Measurements from ENCODE around the gene ZFPM1. TPM values are rescaled to one million over a fixed set of nuclear protein-coding genes. Genes with fewer than 3 reads are reported as not detected.

ZFPM1 gene
- total RNA-seq, 1 donor from 2014 or later = 6.2 TPM

- peak; percentile 41 for TF ChIP-seq CTCF (IDR thresholded peaks at IDR 0.05; ENCODE audit: insufficient read depth, low read length, poor library complexity, severe bottlenecking)
- peaks cover 19% of the 10 kb centered on the region for H3K27me3 ChIP-seq (ENCODE audit: control insufficient read depth, insufficient read depth, low read length)
- no peaks in the 10 kb centered on the region for H3K36me3 ChIP-seq (ENCODE audit: control insufficient read depth, insufficient read depth, low read length)
- DNase-seq (ENCODE audit: low read depth) = no peak
- H3K4me3 ChIP-seq (ENCODE audit: low read depth, low read length) = no peak overlapping the region
Observed at GRCh38 chr16:88558457-88559442, 105.7 kb downstream of the ZFPM1 start.

GRCh38 chr16:88560714-88561484, 107.8 kb downstream of the ZFPM1 start:
- Histone ChIP-seq H3K36me3 (ENCODE audit: control insufficient read depth, insufficient read depth, low read length) (no peaks in the 10 kb centered on the region), H3K27me3 (ENCODE audit: control insufficient read depth, insufficient read depth, low read length) (peaks cover 9% of the 10 kb centered on the region), H3K4me3 (ENCODE audit: low read depth, low read length) (no peak overlapping the region)
- no peak for DNase-seq (ENCODE audit: low read depth)
- no peak for TF ChIP-seq CTCF (IDR thresholded peaks at IDR 0.05; ENCODE audit: insufficient read depth, low read length, poor library complexity, severe bottlenecking)

- H3K4me3 ChIP-seq (ENCODE audit: low read depth, low read length) = no peak overlapping the region
- TF ChIP-seq CTCF (IDR thresholded peaks at IDR 0.05; ENCODE audit: insufficient read depth, low read length, poor library complexity, severe bottlenecking) = peak; percentile 71
- DNase-seq (ENCODE audit: low read depth) = no peak
- H3K36me3 ChIP-seq (ENCODE audit: control insufficient read depth, insufficient read depth, low read length) = no peaks in the 10 kb centered on the region
- H3K27me3 ChIP-seq (ENCODE audit: control insufficient read depth, insufficient read depth, low read length) = peaks cover 9% of the 10 kb centered on the region
Observed at GRCh38 chr16:88561485-88562359, 108.6 kb downstream of the ZFPM1 start.

- Histone ChIP-seq H3K36me3 (ENCODE audit: control insufficient read depth, insufficient read depth, low read length) (no peaks in the 10 kb centered on the region), H3K27me3 (ENCODE audit: control insufficient read depth, insufficient read depth, low read length) (no peaks in the 10 kb centered on the region), H3K4me3 (ENCODE audit: low read depth, low read length) (no peak overlapping the region)
- TF ChIP-seq CTCF (IDR thresholded peaks at IDR 0.05; ENCODE audit: insufficient read depth, low read length, poor library complexity, severe bottlenecking) = no peak
- DNase-seq (ENCODE audit: low read depth) = no peak
Observed at GRCh38 chr16:88566158-88566557, 113.1 kb downstream of the ZFPM1 start.

- TF ChIP-seq CTCF (IDR thresholded peaks at IDR 0.05; ENCODE audit: insufficient read depth, low read length, poor library complexity, severe bottlenecking) = no peak
- H3K36me3 ChIP-seq (ENCODE audit: control insufficient read depth, insufficient read depth, low read length) = no peaks in the 10 kb centered on the region
- peak overlapping the region; percentile 54 for H3K4me3 ChIP-seq (ENCODE audit: low read depth, low read length)
- no peak for DNase-seq (ENCODE audit: low read depth)
- no peaks in the 10 kb centered on the region for H3K27me3 ChIP-seq (ENCODE audit: control insufficient read depth, insufficient read depth, low read length)
Observed at GRCh38 chr16:88568710-88569613, 115.9 kb downstream of the ZFPM1 start.

Measured in kidney epithelial cell (primary cell).